Mesothelial cell of epicardium (in vitro differentiated cells): Measurements from ENCODE around the gene ARL8A. TPM values are rescaled to one million over a fixed set of nuclear protein-coding genes. Genes with fewer than 3 reads are reported as not detected.
"Not testable (repeated sequence)": the region's sequence is repeated elsewhere in the genome, so short reads cannot be mapped to it uniquely, and the experiment has no call there.

Source experiments
- DNase-seq, 2 experiments: peaks; one replicate each; pipeline ENCODE4 v3.0.0; 2021; ENCODE audit warnings: low spot score in 2 of 2; ENCODE audit not compliant: unreplicated experiment in 2 of 2
- H3K27ac Mint-ChIP-seq: 2 replicates; pipeline ENCODE4 v1.8.0; 2021; ENCODE audit warnings: mixed read lengths
- H3K27me3 Mint-ChIP-seq: 2 replicates; pipeline ENCODE4 v1.8.0; 2021; ENCODE audit warnings: low read depth, mixed read lengths
- H3K36me3 Mint-ChIP-seq: 2 replicates; pipeline ENCODE4 v1.8.0; 2021; ENCODE audit warnings: mixed read lengths
- H3K4me1 Mint-ChIP-seq: 2 replicates; pipeline ENCODE4 v1.8.0; 2021; ENCODE audit warnings: mixed read lengths
- H3K4me3 Mint-ChIP-seq: 2 replicates; pipeline ENCODE4 v1.8.0; 2021; ENCODE audit warnings: mild to moderate bottlenecking, moderate library complexity, mixed read lengths
- H3K9me3 Mint-ChIP-seq: 2 replicates; pipeline ENCODE4 v1.8.0; 2021; ENCODE audit warnings: mixed read lengths
- total RNA-seq: library from RNA; stranded (reverse); gene quantifications from 3 replicates; pipeline ENCODE4 v1.2.1, GENCODE V29; 2021
- TF ChIP-seq, protein P1 (sequence below): fragments of 200-600 bp; sonication (generic); IDR thresholded peaks from one replicate; pipeline ENCODE4 v1.5.0; 2021; ENCODE audit warnings: antibody characterized with exemption; ENCODE audit not compliant: unreplicated experiment

Gene ARL8A
- total RNA-seq, 1 donor from 2014 or later, result 79.6 TPM

- Mint-ChIP-seq H3K4me1 (peaks cover 26% of the 10 kb centered on the region), H3K9me3 (no peaks in the 10 kb centered on the region), H3K27ac (no peak overlapping the region), H3K4me3 (no peak overlapping the region), H3K27me3 (no peaks in the 10 kb centered on the region), H3K36me3 (no peaks in the 10 kb centered on the region)
- TF ChIP-seq, protein P1, sequence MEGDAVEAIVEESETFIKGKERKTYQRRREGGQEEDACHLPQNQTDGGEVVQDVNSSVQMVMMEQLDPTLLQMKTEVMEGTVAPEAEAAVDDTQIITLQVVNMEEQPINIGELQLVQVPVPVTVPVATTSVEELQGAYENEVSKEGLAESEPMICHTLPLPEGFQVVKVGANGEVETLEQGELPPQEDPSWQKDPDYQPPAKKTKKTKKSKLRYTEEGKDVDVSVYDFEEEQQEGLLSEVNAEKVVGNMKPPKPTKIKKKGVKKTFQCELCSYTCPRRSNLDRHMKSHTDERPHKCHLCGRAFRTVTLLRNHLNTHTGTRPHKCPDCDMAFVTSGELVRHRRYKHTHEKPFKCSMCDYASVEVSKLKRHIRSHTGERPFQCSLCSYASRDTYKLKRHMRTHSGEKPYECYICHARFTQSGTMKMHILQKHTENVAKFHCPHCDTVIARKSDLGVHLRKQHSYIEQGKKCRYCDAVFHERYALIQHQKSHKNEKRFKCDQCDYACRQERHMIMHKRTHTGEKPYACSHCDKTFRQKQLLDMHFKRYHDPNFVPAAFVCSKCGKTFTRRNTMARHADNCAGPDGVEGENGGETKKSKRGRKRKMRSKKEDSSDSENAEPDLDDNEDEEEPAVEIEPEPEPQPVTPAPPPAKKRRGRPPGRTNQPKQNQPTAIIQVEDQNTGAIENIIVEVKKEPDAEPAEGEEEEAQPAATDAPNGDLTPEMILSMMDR, result no peak
- no peak for DNase-seq
Observed at GRCh38 chr1:202116287-202116686, 28.2 kb downstream of the ARL8A start.

GRCh38 chr1:202113690-202114300 lies 30.7 kb downstream of the ARL8A start:
- Mint-ChIP-seq H3K9me3 (no peaks in the 10 kb centered on the region), H3K27me3 (no peaks in the 10 kb centered on the region), H3K4me3 (no peak overlapping the region), H3K4me1 (peaks cover 36% of the 10 kb centered on the region), H3K36me3 (no peaks in the 10 kb centered on the region), H3K27ac (peak overlapping the region; percentile 91)
- TF ChIP-seq, protein P1, result no peak
- no peak for DNase-seq

- Mint-ChIP-seq H3K27me3 (no peaks in the 10 kb centered on the region), H3K4me3 (no peak overlapping the region), H3K9me3 (no peaks in the 10 kb centered on the region), H3K27ac (peak overlapping the region; percentile 91), H3K36me3 (no peaks in the 10 kb centered on the region), H3K4me1 (peaks cover 43% of the 10 kb centered on the region)
- TF ChIP-seq, protein P1, result no peak
- DNase-seq, result no peak
Observed at GRCh38 chr1:202112859-202113689, 31.5 kb downstream of the ARL8A start.

DNA sequence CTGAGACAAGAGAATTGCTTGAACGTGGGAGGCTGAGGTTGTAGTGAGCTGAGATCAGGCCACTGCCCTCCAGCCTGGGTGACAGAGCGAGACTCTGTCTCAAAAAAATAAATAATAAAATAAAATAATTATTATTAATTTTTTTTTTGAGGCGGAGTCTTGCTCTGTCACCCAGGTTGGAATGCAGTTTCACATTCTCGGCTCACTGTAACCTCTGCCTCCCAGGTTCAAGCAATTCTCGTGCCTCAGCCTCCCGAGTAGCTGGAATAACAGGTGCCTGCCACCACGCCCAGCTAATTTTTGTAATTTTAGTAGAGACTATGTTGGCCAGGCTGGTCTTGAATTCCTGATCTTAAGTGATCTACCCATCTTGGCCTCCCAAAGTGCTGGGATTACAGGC lies 32.9 kb downstream of the ARL8A start:
- not testable (repeated sequence) for DNase-seq, H3K27me3 Mint-ChIP-seq, H3K9me3 Mint-ChIP-seq, H3K27ac Mint-ChIP-seq, H3K4me3 Mint-ChIP-seq, H3K36me3 Mint-ChIP-seq
- H3K4me1 Mint-ChIP-seq, result peaks cover 58% of the 10 kb centered on the region

- H3K9me3 Mint-ChIP-seq, result no peaks in the 10 kb centered on the region
- H3K27ac Mint-ChIP-seq, result peak overlapping the region; percentile 89
- H3K4me1 Mint-ChIP-seq, result peaks cover 64% of the 10 kb centered on the region
- no peak overlapping the region for H3K4me3 Mint-ChIP-seq
- no peaks in the 10 kb centered on the region for H3K27me3 Mint-ChIP-seq
- TF ChIP-seq, protein P1, result no peak
- no peak for DNase-seq
- no peaks in the 10 kb centered on the region for H3K36me3 Mint-ChIP-seq
Observed at GRCh38 chr1:202110977-202111376, 33.6 kb downstream of the ARL8A start.
